H1 (cell line): ENCODE data around the gene MAML3. TPM values are rescaled to one million over a fixed set of nuclear protein-coding genes. Genes with fewer than 3 reads are reported as not detected.

Experiments used
- BRCA1 ChIP-seq: IDR thresholded peaks from 2 replicates; pipeline ENCODE4 v1.6.1; 2012; ENCODE audit warnings: low read depth, low read length, improper control_type of control experiment
- CBX5 ChIP-seq: fragments of 300-800, 300-1000 bp; sonication (generic); IDR thresholded peaks from 2 replicates; pipeline ENCODE4 v1.7.1; 2016; ENCODE audit warnings: antibody characterized with exemption, low read length, low read depth
- JUN ChIP-seq: IDR thresholded peaks from 2 replicates; pipeline ENCODE4 v1.6.1; 2011; ENCODE audit warnings: low read depth, mild to moderate bottlenecking, improper control_type of control experiment, low read length
- MAFK ChIP-seq: IDR thresholded peaks from 2 replicates; pipeline ENCODE4 v1.6.1; 2012; ENCODE audit warnings: low read depth, mild to moderate bottlenecking, improper control_type of control experiment, low read length
- TEAD4 ChIP-seq: IDR thresholded peaks from 2 replicates; pipeline ENCODE4 v1.6.1; 2012; ENCODE audit warnings: low read depth, low read length, inconsistent platforms, mixed read lengths
- polyA plus RNA-seq, 7 experiments: library from polyadenylated mRNA; depleted of rRNA in 3 of 7; stranded (reverse) in 5 of 7; unstranded in 2 of 7; fragments of >200 nt in 5 of 7; fragments of 200-250 nt in 2 of 7; gene quantifications; 1 replicate in 5 of 7; 2 replicates in 1 of 7; 4 replicates in 1 of 7; pipeline versions ENCODE4 v1.2.1 to v1.2.3, GENCODE V29; 2011 to 2013; ENCODE audit warnings: missing spikeins in 2 of 7, mixed read lengths in 2 of 7
- total RNA-seq: library from RNA; stranded (reverse); fragmentation: NEBNext Ultra II Directional; extraction: Animal tissue kit (Norgen Biotek cat#: 25700); gene quantifications from 2 replicates; pipeline ENCODE4 v1.2.1, GENCODE V29; 2021

Gene MAML3
- total and polyA plus RNA-seq, 2 of the 8 experiments (the other 6 are each of a cell fraction or from before 2014, with no cell fraction given): 2.1 to 5.7 TPM

- no peak for TF ChIP-seq JUN
- TF ChIP-seq TEAD4: no peak
- no peak for TF ChIP-seq CBX5
- no peak for TF ChIP-seq BRCA1
- TF ChIP-seq MAFK: no peak
These were observed 459.4 kb downstream of the MAML3 start (continued) for GRCh38 chr4:139694522-139695107.
